Fibroblast of upper back skin (primary cell): ENCODE measurements around the gene ZNF219.
"Not testable (repeated sequence)": the region's sequence is repeated elsewhere in the genome, so short reads cannot be mapped to it uniquely, and the experiment has no call there.

Experiments
- DNase-seq: peaks from one replicate; pipeline ENCODE4 v3.0.0-alpha.2; 2013

Gene ZNF219

DNA sequence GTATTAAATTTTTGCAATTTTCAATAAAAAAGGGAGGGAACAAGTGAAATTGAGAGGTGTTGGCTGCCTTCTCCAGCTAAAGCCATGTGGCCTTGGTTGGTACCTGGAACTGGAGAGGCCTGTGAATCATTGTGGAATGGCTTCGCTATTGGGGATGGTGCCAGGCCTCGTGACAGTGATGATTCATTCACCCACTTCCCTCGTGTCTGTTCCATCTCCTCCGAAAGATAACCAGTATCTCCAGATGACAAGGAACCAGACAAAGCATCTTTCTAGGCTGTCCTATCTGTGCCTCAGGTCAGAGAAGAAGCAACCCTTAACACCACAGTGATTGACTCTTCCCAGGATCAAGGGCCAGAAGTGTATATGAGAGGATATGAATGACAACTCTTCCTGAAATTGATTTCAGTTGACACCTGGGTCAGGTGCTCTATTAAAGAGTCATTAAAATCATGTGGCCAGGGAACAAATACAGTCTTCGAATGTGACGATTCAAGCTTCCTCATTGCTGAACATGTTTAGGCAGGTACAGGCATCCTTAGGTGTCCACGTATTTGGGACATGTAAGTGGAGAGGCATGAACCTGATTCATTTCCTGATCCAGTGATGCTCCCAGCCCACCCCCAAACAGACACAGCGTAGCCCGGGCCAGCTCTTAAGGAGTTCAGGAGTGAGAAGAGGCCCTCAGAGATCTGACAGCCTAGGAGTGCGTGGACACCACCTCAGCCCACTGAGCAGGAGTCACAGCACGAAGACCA is 56.6 kb downstream of the ZNF219 start, which contains the start of gene RNASE7:
Gene RNASE7 (plus strand): TSS at position 687 of the 758 bp plus-strand sequence. CDS start 631 bp downstream, outside the sequence.
- DNase-seq: no peak

- DNase-seq: not testable (repeated sequence)
These were observed 57.5 kb downstream of the ZNF219 start for GRCh38 chr14:21040941-21041340.

DNA sequence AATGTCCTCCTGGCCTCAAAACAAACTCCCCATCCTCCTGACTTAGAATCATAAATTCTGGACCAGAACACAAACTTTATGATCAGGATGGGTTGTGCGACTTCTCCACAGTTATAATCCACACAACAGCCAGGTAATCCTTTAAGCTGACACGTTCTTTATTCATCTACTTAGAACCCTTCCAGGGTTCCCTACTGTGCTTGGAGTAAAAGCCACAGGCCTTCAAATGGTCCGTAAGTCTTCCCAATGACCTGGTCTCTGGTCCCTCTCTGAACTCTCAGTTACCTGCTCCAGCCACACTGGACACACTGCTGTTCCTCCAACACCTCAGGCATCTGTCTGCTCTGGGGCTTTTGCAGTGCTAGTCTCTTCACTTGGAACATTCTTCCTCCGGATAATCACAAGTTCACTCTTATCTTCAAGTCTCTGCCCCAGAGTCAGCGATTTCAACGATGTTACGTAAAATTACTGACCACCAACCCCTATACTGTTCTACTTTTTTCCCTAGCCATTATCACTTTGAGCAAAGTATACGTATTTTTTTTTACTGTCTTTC is 58.0 kb downstream of the ZNF219 start:
- no peak for DNase-seq
